ENCODE results near the gene C5orf22. TPM values are rescaled to one million over a fixed set of nuclear protein-coding genes. Genes with fewer than 3 reads are reported as not detected.
"Not testable (repeated sequence)": the region's sequence is repeated elsewhere in the genome, so short reads cannot be mapped to it uniquely, and the experiment has no call there.

The C5orf22 gene
- total RNA-seq, 2 experiments from 2014 or later, result 19.2 to 23.7 TPM

DNA sequence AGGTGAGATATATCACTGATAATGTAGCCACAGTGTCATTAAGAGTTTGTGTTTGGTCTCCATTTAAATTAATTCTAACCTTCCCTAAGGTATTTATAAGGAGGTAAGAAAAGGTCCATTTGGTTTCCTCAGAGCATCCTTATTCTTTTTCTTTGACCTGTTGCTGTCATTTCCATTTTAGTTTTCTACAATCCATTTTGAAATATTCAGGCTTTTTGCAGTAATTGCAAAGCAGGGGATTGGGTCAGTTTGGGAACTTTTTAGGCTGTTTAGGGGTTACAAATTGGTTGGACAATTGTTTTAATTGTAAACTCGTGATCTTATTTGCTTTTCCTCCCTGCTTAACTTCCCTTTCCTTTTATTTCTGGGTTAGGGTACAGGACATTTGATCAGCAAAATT, 64.3 kb downstream of the C5orf22 start:
- TF ChIP-seq, protein P1, sequence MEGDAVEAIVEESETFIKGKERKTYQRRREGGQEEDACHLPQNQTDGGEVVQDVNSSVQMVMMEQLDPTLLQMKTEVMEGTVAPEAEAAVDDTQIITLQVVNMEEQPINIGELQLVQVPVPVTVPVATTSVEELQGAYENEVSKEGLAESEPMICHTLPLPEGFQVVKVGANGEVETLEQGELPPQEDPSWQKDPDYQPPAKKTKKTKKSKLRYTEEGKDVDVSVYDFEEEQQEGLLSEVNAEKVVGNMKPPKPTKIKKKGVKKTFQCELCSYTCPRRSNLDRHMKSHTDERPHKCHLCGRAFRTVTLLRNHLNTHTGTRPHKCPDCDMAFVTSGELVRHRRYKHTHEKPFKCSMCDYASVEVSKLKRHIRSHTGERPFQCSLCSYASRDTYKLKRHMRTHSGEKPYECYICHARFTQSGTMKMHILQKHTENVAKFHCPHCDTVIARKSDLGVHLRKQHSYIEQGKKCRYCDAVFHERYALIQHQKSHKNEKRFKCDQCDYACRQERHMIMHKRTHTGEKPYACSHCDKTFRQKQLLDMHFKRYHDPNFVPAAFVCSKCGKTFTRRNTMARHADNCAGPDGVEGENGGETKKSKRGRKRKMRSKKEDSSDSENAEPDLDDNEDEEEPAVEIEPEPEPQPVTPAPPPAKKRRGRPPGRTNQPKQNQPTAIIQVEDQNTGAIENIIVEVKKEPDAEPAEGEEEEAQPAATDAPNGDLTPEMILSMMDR (IDR thresholded peaks at IDR 0.05), result no peak
- intact Hi-C loops (cut with micrococcal nuclease), result no loop called here
- POLR2A ChIA-PET, result no interaction called here
- Mint-ChIP-seq H3K36me3 (ENCODE audit: low read depth) (no peaks in the 10 kb centered on the region), H3K27me3 (peaks cover 3% of the 10 kb centered on the region), H3K27ac (no peak overlapping the region), H3K9me3 (no peaks in the 10 kb centered on the region), H3K4me1 (ENCODE audit: low read depth) (no peaks in the 10 kb centered on the region), H3K4me3 (no peak overlapping the region)
- ATAC-seq (no peak), DNase-seq (no peak)
- CTCF ChIA-PET, result no interaction called here

DNA sequence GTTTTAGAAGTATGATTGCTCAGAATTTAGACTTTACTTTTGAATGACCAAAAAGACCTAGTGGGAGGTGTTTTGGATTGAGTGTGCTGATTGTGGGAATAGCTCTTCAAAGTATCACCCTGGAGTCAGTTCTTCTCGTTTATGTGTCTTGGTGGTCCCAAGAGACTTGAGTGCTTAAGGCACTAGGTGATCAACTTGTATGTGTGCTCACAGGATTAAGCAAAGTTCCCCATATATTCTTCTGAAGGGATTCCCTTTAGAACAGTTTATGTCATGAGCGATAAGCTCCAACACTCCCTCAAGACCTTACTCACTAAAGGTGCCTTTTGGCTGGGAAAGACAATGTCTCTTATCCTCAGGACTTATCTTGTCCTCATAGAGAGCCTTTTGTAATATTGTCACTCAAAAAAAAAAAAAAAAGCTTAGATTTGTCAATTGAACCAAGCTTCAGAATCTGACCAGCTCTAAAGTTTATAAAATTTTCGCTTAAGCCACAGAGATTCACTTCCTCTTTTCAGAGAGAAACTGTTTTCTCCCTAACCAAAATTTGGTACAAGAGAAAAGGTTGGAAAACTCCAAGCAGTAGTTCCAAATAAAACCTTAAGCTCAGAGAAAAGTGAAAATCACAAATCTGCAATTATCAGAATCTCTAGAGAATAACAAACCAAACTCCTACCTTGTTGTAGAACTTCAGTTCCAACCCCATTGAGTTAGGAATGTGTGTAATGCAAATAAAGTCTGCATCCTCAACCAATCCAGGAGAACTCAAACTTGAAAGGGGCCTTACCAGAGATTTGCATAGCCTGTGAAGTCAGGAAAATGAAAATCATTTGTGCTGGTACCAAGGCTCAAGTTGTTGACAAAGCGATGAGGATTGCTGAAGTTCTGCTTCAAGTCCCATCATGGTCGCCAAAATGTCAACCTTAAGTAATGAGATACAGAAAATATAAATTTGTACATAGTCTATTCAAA, 66.8 kb downstream of the C5orf22 start:
- H3K36me3 Mint-ChIP-seq (ENCODE audit: low read depth), result no peaks in the 10 kb centered on the region
- POLR2A ChIA-PET, result interaction anchor here (0.8 kb wide), 1 partner anchor 313 kb away, joined by 3 read pairs; no protein-coding TSS in a partner anchor
- intact Hi-C loops (cut with micrococcal nuclease), result no loop called here
- CTCF ChIA-PET, result interaction anchor here (1.0 kb wide), 1 partner anchor 39 kb away, joined by 3 read pairs; no protein-coding TSS in a partner anchor
- no peaks in the 10 kb centered on the region for H3K9me3 Mint-ChIP-seq
- peaks cover 3% of the 10 kb centered on the region for H3K27me3 Mint-ChIP-seq
- H3K4me3 Mint-ChIP-seq, result no peak overlapping the region
- TF ChIP-seq, protein P1 (IDR thresholded peaks at IDR 0.05), result no peak
- H3K27ac Mint-ChIP-seq, result no peak overlapping the region
- no peaks in the 10 kb centered on the region for H3K4me1 Mint-ChIP-seq (ENCODE audit: low read depth)
- no peak for DNase-seq
- ATAC-seq, result no peak

DNA sequence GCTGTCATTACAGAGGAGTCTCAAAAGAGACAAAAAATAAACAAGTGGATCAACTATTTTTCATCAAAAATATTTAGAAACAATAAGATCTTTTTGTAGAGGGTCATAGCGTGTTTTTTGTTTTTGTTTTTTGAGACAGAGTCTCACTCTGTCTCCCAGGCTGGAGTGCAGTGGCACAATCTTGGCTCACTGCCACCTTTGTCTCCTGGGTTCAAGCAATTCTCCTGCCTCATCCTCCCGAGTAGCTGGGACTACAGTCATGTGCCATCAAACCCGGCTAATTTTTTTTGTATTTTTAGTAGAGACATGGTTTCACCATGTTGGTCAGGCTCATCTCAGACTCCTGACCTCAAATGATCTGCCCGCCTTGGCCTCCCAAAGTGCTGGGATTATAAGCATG, 70.2 kb downstream of the C5orf22 start:
- intact Hi-C loops (cut with micrococcal nuclease); DNase-seq; POLR2A ChIA-PET; H3K4me1 Mint-ChIP-seq (ENCODE audit: low read depth); H3K36me3 Mint-ChIP-seq (ENCODE audit: low read depth); CTCF ChIA-PET; H3K27ac Mint-ChIP-seq; H3K27me3 Mint-ChIP-seq; ATAC-seq; H3K9me3 Mint-ChIP-seq; H3K4me3 Mint-ChIP-seq: not testable (repeated sequence)

DNA sequence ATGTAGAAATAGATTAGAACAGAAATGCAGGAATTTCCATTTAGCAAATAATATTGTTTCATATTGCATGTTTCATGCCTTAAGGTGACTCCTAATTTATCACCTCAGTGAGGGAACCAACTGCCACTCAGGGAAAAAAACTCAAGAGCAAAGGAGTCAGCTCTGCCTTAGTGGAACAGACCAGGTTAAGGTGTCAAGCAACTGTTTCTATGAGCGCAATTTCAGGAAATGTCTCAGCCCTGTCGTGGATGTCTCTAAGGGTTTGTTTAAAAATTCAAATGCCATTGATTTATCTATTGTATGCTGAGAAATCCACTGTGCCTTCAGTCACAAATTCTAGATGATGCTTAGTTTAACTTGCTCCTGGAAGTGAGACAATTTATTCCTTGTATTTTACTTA, 72.1 kb downstream of the C5orf22 start:
- ChIA-PET POLR2A (no interaction called here), CTCF (no interaction called here)
- intact Hi-C loops (cut with micrococcal nuclease), result no loop called here
- Mint-ChIP-seq H3K4me1 (ENCODE audit: low read depth) (no peaks in the 10 kb centered on the region), H3K4me3 (no peak overlapping the region), H3K27ac (no peak overlapping the region), H3K27me3 (no peaks in the 10 kb centered on the region), H3K9me3 (no peaks in the 10 kb centered on the region), H3K36me3 (ENCODE audit: low read depth) (no peaks in the 10 kb centered on the region)
- DNase-seq, result no peak
- ATAC-seq, result no peak
- TF ChIP-seq, protein P1 (IDR thresholded peaks at IDR 0.05), result no peak

DNA sequence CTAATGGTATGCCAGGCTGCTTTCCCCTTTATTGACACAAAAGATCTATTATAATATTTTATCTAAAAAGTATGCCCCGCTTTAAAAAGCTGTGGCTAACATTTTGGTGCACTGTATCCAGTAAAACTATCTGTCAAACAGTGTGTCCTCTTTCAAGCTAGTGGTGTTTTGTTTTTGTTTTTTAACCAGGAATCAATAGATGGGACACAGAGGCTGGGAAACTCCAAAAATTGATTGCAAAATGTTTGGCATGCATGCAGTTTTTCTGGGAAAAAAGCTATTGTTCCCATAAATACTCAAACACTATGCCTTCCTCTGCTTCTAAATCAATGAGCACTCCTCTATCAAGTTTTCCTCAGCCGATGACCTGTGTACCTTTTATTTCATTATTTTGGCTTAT, 72.5 kb downstream of the C5orf22 start:
- Mint-ChIP-seq H3K4me3 (no peak overlapping the region), H3K27me3 (no peaks in the 10 kb centered on the region), H3K9me3 (no peaks in the 10 kb centered on the region), H3K4me1 (ENCODE audit: low read depth) (no peaks in the 10 kb centered on the region), H3K27ac (no peak overlapping the region), H3K36me3 (ENCODE audit: low read depth) (no peaks in the 10 kb centered on the region)
- TF ChIP-seq, protein P1 (IDR thresholded peaks at IDR 0.05), result no peak
- DNase-seq, result no peak
- intact Hi-C loops (cut with micrococcal nuclease), result no loop called here
- ChIA-PET CTCF (no interaction called here), POLR2A (no interaction called here)
- ATAC-seq, result no peak

Other genes starting within 250 kb of the C5orf22 start
- gene DROSHA, start 208 bp upstream of the C5orf22 start, total RNA-seq, result 10 to 100 TPM; 57.8 to 61.0 TPM
- gene PDZD2, start 106.8 kb downstream of the C5orf22 start, total RNA-seq, result not detected